HEK293 (cell line): Measurements from ENCODE around the gene S100A8.

Experiments used
- CTCF ChIA-PET: fragments of 350-600 bp; formaldehyde crosslinking; extraction: SDS; loops from one replicate; lab custom pipeline; 2021; ENCODE audit warnings: antibody characterized with exemption; lab: Yijun Ruan, JAX
- POLR2A ChIA-PET: fragments of 300-600 bp; formaldehyde crosslinking; extraction: SDS; loops from one replicate; lab custom pipeline; 2020; ENCODE audit warnings: antibody characterized with exemption, inconsistent platforms; lab: Yijun Ruan, JAX
- H3K27ac ChIP-seq: fragments of 200-500 bp; sonication (Bioruptor generic); 2 replicates; pipeline ENCODE4 v1.5.1; 2014; ENCODE audit warnings: low read depth, low read length, control low read depth, inconsistent platforms; ENCODE audit errors: extremely low read depth
- H3K36me3 ChIP-seq, 2 experiments: fragments of 200-500 bp in 1 of 2; sonication (Bioruptor generic) in 1 of 2; 1 replicate in 1 of 2; 2 replicates in 1 of 2; pipeline ENCODE4 v1.5.1; 2014 to 2017; ENCODE audit warnings: inconsistent platforms in 2 of 2, low read length in 2 of 2; ENCODE audit not compliant: control insufficient read depth in 2 of 2, insufficient read depth in 1 of 2
- H3K4me1 ChIP-seq: fragments of 200-500 bp; sonication (Bioruptor generic); 2 replicates; pipeline ENCODE4 v1.5.1; 2014; ENCODE audit warnings: mild to moderate bottlenecking, low read length, inconsistent platforms; ENCODE audit not compliant: control insufficient read depth, insufficient read depth
- H3K4me3 ChIP-seq: 2 replicates; pipeline ENCODE4 v1.5.1; 2011; ENCODE audit warnings: low read depth, mild to moderate bottlenecking, control low read depth, low read length, moderate library complexity
- H3K9me3 ChIP-seq: fragments of 200-500 bp; sonication (Bioruptor generic); 2 replicates; pipeline ENCODE4 v1.5.1; 2014; ENCODE audit warnings: low read depth, low read length, inconsistent platforms; ENCODE audit not compliant: control insufficient read depth, insufficient read depth
- HIC1 ChIP-seq: fragments of 450-650 bp; formaldehyde crosslinking; IDR thresholded peaks from 2 replicates; pipeline ENCODE4 v1.5.1; 2016; ENCODE audit warnings: missing biosample characterization, missing genetic modification characterization
- KLF1 ChIP-seq: fragments of 450-650 bp; formaldehyde crosslinking; IDR thresholded peaks from 2 replicates; pipeline ENCODE4 v1.5.1; 2016; ENCODE audit warnings: missing biosample characterization, missing genetic modification characterization
- KLF17 ChIP-seq: fragments of 450-650 bp; formaldehyde crosslinking; IDR thresholded peaks from 2 replicates; pipeline ENCODE4 v1.5.1; 2016; ENCODE audit warnings: missing biosample characterization, missing genetic modification characterization
- OVOL3 ChIP-seq: fragments of 450-650 bp; formaldehyde crosslinking; IDR thresholded peaks from 2 replicates; pipeline ENCODE4 v1.5.1; 2016; ENCODE audit warnings: missing biosample characterization, missing genetic modification characterization
- SP2 ChIP-seq: fragments of 450-650 bp; formaldehyde crosslinking; IDR thresholded peaks from 2 replicates; pipeline ENCODE4 v1.5.1; 2016; ENCODE audit warnings: missing biosample characterization, missing genetic modification characterization
- TCF7L2 ChIP-seq: IDR thresholded peaks from 2 replicates; pipeline ENCODE4 v1.6.1; 2011; ENCODE audit warnings: low read depth, mild to moderate bottlenecking, inconsistent platforms, low read length, moderate library complexity, borderline replicate concordance
- YY1 ChIP-seq: fragments of 450-650 bp; formaldehyde crosslinking; IDR thresholded peaks from 2 replicates; pipeline ENCODE4 v1.5.1; 2018; ENCODE audit warnings: missing biosample characterization, missing genetic modification characterization
- ZBTB20 ChIP-seq: fragments of 450-650 bp; formaldehyde crosslinking; IDR thresholded peaks from 2 replicates; pipeline ENCODE4 v1.5.1; 2016; ENCODE audit warnings: missing biosample characterization, missing genetic modification characterization
- ZEB2 ChIP-seq: fragments of 450-650 bp; formaldehyde crosslinking; IDR thresholded peaks from 2 replicates; pipeline ENCODE4 v1.5.1; 2016; ENCODE audit warnings: missing biosample characterization, missing genetic modification characterization
- ZFHX2 ChIP-seq: fragments of 450-650 bp; formaldehyde crosslinking; conservative IDR thresholded peaks from 2 replicates; pipeline ENCODE4 v1.5.1; 2016; ENCODE audit warnings: missing biosample characterization, missing genetic modification characterization
- ZFP3 ChIP-seq: fragments of 450-650 bp; formaldehyde crosslinking; IDR thresholded peaks from 2 replicates; pipeline ENCODE4 v1.5.1; 2016; ENCODE audit warnings: low read depth, missing biosample characterization, missing genetic modification characterization
- ZFP69B ChIP-seq: fragments of 450-650 bp; formaldehyde crosslinking; IDR thresholded peaks from 2 replicates; pipeline ENCODE4 v1.5.1; 2016; ENCODE audit warnings: missing biosample characterization, missing genetic modification characterization
- ZNF10 ChIP-seq: fragments of 450-650 bp; formaldehyde crosslinking; IDR thresholded peaks from 2 replicates; pipeline ENCODE4 v1.5.1; 2017; ENCODE audit warnings: missing biosample characterization, missing genetic modification characterization
- ZNF132 ChIP-seq: fragments of 450-650 bp; formaldehyde crosslinking; IDR thresholded peaks from 2 replicates; pipeline ENCODE4 v1.5.1; 2017; ENCODE audit warnings: missing biosample characterization, missing genetic modification characterization, borderline replicate concordance
- ZNF155 ChIP-seq: fragments of 450-650 bp; formaldehyde crosslinking; IDR thresholded peaks from 2 replicates; pipeline ENCODE4 v1.5.1; 2016; ENCODE audit warnings: missing biosample characterization, missing genetic modification characterization
- ZNF174 ChIP-seq: fragments of 450-650 bp; formaldehyde crosslinking; IDR thresholded peaks from 2 replicates; pipeline ENCODE4 v1.5.0; 2017; ENCODE audit warnings: missing biosample characterization, mild to moderate bottlenecking, missing genetic modification characterization
- ZNF23 ChIP-seq: fragments of 450-650 bp; formaldehyde crosslinking; IDR thresholded peaks from 2 replicates; pipeline ENCODE4 v1.5.1; 2016; ENCODE audit warnings: missing biosample characterization, missing genetic modification characterization, borderline replicate concordance
- ZNF248 ChIP-seq: fragments of 450-650 bp; formaldehyde crosslinking; IDR thresholded peaks from 2 replicates; pipeline ENCODE4 v1.5.1; 2017; ENCODE audit warnings: missing biosample characterization, missing genetic modification characterization
- ZNF366 ChIP-seq: fragments of 450-650 bp; formaldehyde crosslinking; conservative IDR thresholded peaks from 2 replicates; pipeline ENCODE4 v1.5.1; 2016; ENCODE audit warnings: missing biosample characterization, missing genetic modification characterization
- ZNF391 ChIP-seq: fragments of 450-650 bp; formaldehyde crosslinking; IDR thresholded peaks from 2 replicates; pipeline ENCODE4 v1.5.1; 2016; ENCODE audit warnings: low read depth, missing biosample characterization, missing genetic modification characterization, borderline replicate concordance
- ZNF426 ChIP-seq: fragments of 450-650 bp; formaldehyde crosslinking; IDR thresholded peaks from 2 replicates; pipeline ENCODE4 v1.5.1; 2017; ENCODE audit warnings: missing biosample characterization, missing genetic modification characterization, mild to moderate bottlenecking, inconsistent platforms, moderate library complexity
- ZNF488 ChIP-seq: fragments of 450-650 bp; formaldehyde crosslinking; IDR thresholded peaks from 2 replicates; pipeline ENCODE4 v1.5.1; 2016; ENCODE audit warnings: missing biosample characterization, missing genetic modification characterization
- ZNF510 ChIP-seq: fragments of 450-650 bp; formaldehyde crosslinking; IDR thresholded peaks from 2 replicates; pipeline ENCODE4 v1.5.1; 2018; ENCODE audit warnings: mild to moderate bottlenecking, missing genetic modification characterization, missing biosample characterization; ENCODE audit not compliant: insufficient replicate concordance
- ZNF596 ChIP-seq: fragments of 450-650 bp; IDR thresholded peaks from 2 replicates; pipeline ENCODE4 v1.5.0; 2018; ENCODE audit warnings: missing biosample characterization, mild to moderate bottlenecking, missing genetic modification characterization, moderate library complexity
- ZNF623 ChIP-seq: fragments of 450-650 bp; formaldehyde crosslinking; IDR thresholded peaks from 2 replicates; pipeline ENCODE4 v1.5.1; 2016; ENCODE audit warnings: missing biosample characterization, missing genetic modification characterization
- ZNF791 ChIP-seq: fragments of 450-650 bp; formaldehyde crosslinking; IDR thresholded peaks from 2 replicates; pipeline ENCODE4 v1.5.1; 2016; ENCODE audit warnings: missing biosample characterization, missing genetic modification characterization
- ZNF830 ChIP-seq: fragments of 450-650 bp; IDR thresholded peaks from 2 replicates; pipeline ENCODE4 v1.5.0; 2018; ENCODE audit warnings: missing biosample characterization, missing genetic modification characterization, low read depth, mild to moderate bottlenecking, moderate library complexity
- ZSCAN4 ChIP-seq: fragments of 450-650 bp; formaldehyde crosslinking; IDR thresholded peaks from 2 replicates; pipeline ENCODE4 v1.5.1; 2017; ENCODE audit warnings: missing biosample characterization, missing genetic modification characterization

The S100A8 gene

GRCh38 chr1:153360592-153361479, 30.0 kb downstream of the S100A8 start:
- TF ChIP-seq KLF1 (no peak), ZNF23 (no peak), ZFHX2 (tag by site-specific recombination) (no peak), KLF17 (tag by site-specific recombination) (no peak), ZNF10 (tag by site-specific recombination) (no peak), TCF7L2 (no peak), ZNF132 (tag by site-specific recombination) (no peak), ZBTB20 (no peak), ZNF791 (tag by site-specific recombination) (no peak), OVOL3 (no peak), ZNF426 (tag by site-specific recombination) (no peak), ZNF366 (tag by site-specific recombination) (no peak), HIC1 (tag by site-specific recombination) (no peak), ZEB2 (tag by site-specific recombination) (no peak), ZNF510 (tag by site-specific recombination) (no peak), ZNF488 (tag by site-specific recombination) (no peak), ZNF623 (tag by site-specific recombination) (no peak)
- Histone ChIP-seq H3K4me3 (no peak overlapping the region), H3K27ac (no peak overlapping the region), H3K4me1 (no peaks in the 10 kb centered on the region), H3K9me3 (no peaks in the 10 kb centered on the region), H3K36me3 (no peaks in the 10 kb centered on the region)
- ChIA-PET POLR2A (no interaction called here), CTCF (interaction anchor here (0.6 to 4.6 kb wide), 3 partner anchors 8 to 547 kb away, joined by 3 to 23 read pairs (median 4); no protein-coding TSS in a partner anchor)

GRCh38 chr1:153360190-153360589, 30.7 kb downstream of the S100A8 start:
- no peak overlapping the region for H3K4me3 ChIP-seq
- POLR2A ChIA-PET: no interaction called here
- no peaks in the 10 kb centered on the region for H3K4me1 ChIP-seq
- TF ChIP-seq ZFP3: no peak
- TF ChIP-seq ZNF830 (tag by site-specific recombination): no peak
- no peak for TF ChIP-seq ZNF155 (tag by site-specific recombination)
- no peak for TF ChIP-seq ZNF623 (tag by site-specific recombination)
- no peak for TF ChIP-seq SP2
- TF ChIP-seq ZSCAN4: no peak
- no peak for TF ChIP-seq ZNF248 (tag by site-specific recombination)
- TF ChIP-seq ZNF174 (tag by site-specific recombination): no peak
- no peak for TF ChIP-seq ZNF391
- no peak for TF ChIP-seq YY1
- TF ChIP-seq ZNF596 (tag by site-specific recombination): no peak
- TF ChIP-seq ZFP69B (tag by site-specific recombination): no peak
- TF ChIP-seq, all 188 proteins: peak for 0
- no peaks in the 10 kb centered on the region for H3K36me3 ChIP-seq
- H3K27ac ChIP-seq: no peak overlapping the region
- no peaks in the 10 kb centered on the region for H3K9me3 ChIP-seq
- CTCF ChIA-PET: interaction anchor here (0.6 kb wide), 1 partner anchor 548 kb away, joined by 4 read pairs; no protein-coding TSS in a partner anchor
